GM10266 (cell line): ENCODE data around the gene IGLL1.
"Not testable (repeated sequence)": the region's sequence is repeated elsewhere in the genome, so short reads cannot be mapped to it uniquely, and the experiment has no call there.

Experiments used
- DNase-seq: peaks from one replicate; pipeline ENCODE4 v3.0.0; 2012; ENCODE audit errors: extremely low spot score
- TF ChIP-seq, protein P1 (sequence below): IDR thresholded peaks from 2 replicates; pipeline ENCODE4 v1.5.1; 2012; ENCODE audit warnings: mild to moderate bottlenecking, low read depth; ENCODE audit not compliant: control insufficient read depth, insufficient read depth; ENCODE audit errors: missing control alignments

IGLL1 gene

DNA sequence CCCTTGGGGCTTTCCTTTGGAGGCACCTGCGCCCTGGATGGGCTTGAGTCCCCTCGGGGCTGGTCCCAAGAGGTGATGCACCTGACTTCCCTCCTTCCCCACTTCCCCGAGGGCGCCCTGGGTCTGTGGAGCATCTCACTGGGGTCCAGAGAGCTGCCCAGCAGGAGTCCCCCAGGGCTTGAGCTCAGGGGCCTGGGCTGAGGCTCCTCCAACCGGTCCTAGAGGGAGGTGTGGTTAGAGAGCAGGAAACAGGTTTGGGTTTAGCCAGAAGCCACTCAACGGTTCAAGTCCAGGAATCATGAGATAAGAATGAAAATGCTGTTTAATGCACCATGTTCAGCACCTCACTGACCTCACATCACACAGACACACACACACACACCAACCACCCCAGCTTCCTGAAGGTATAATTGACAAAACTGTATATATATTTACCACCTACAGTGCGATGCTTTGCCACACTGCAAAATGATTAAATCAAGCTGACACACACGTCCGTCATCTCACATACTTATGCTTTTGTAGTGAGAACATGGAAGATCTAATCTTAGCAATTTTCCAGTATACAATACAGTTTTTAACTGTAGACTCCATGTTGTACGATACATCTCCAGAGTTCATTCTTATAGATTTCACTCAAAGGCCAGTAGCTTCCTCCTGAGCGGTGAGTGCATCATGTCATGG is 628 bp upstream of the IGLL1 start:
- TF ChIP-seq, protein P1, sequence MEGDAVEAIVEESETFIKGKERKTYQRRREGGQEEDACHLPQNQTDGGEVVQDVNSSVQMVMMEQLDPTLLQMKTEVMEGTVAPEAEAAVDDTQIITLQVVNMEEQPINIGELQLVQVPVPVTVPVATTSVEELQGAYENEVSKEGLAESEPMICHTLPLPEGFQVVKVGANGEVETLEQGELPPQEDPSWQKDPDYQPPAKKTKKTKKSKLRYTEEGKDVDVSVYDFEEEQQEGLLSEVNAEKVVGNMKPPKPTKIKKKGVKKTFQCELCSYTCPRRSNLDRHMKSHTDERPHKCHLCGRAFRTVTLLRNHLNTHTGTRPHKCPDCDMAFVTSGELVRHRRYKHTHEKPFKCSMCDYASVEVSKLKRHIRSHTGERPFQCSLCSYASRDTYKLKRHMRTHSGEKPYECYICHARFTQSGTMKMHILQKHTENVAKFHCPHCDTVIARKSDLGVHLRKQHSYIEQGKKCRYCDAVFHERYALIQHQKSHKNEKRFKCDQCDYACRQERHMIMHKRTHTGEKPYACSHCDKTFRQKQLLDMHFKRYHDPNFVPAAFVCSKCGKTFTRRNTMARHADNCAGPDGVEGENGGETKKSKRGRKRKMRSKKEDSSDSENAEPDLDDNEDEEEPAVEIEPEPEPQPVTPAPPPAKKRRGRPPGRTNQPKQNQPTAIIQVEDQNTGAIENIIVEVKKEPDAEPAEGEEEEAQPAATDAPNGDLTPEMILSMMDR: no peak
- DNase-seq: no peak

DNA sequence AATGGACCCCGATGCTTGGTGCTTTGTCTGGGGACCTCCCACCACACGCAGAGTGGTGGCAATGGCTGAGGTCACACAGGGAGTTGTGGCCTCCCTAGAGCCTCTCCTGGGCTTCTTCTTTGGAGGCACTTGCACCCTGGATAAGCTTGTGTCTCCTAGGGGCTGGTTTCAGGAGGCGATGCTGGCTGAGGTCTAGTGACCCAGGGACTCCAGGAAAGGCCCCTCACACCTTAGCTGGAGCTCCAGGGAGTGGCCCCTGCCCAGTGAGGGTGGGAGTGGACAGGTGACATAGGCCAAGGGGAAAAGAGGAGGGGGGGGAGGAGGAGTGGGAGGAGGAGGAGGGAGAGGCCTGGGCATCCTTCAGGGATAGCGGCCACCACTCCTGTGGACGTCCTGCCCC is 810 bp downstream of the IGLL1 start:
- TF ChIP-seq, protein P1: no peak
- no peak for DNase-seq

DNA sequence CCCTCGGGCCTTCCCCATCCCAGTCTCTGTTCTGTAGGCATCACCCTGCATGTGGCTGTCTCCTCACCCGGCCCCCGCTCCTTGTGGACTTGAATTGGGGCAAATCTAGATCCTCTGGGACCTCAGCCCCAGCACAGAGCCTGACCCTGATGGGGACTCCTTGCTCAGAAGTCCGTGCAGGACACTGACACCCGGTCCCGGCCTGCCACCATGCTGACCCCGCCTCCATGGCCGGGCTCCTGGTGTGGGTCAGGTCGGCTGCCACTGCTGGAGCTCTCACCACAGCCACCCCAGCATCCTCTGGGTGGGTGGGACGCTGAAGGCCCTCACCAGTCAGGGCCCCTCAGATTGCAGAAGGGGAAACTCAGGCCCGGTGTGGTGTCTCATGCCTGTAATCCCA is 1.8 kb downstream of the IGLL1 start:
- TF ChIP-seq, protein P1: no peak
- DNase-seq: no peak

DNA sequence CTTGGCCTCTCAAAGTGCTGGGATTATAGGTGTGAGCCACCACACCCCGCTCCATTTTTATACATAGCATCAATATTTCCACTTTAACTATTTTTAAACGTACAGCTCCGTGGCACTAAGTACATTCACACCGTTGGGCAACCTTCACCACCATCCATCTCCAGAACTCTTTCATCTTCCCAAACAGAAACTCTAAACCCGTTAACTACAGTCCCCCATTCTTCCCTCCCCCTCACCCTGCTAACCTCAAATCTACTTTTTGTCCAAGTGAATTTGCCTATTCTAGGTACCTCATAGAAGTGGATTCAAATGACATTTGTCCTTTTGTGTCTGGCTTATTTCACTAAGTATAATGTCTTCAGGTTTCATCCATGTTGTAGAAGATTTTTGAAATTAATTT is 3.4 kb downstream of the IGLL1 start:
- DNase-seq: no peak
- TF ChIP-seq, protein P1: no peak

DNA sequence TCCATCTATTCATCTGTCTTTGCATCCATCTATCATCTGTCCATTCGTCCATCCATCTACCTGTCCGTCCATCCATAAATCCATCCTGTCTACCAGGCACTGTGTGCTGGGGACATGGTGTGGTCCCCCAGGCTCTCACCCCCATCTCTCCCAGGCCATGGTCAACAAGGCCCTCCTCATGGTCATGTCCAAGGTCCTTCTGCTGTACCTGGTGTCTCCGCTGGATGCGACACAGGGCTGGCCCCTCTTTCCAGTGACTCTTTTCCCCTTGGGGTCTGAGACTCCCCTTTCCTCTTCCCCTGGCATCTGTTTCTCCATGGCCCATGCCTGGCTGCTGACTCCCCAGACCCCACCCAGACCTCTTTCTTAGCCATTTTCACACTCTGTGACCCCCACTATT is 4.5 kb downstream of the IGLL1 start:
- TF ChIP-seq, protein P1: no peak
- DNase-seq: no peak

DNA sequence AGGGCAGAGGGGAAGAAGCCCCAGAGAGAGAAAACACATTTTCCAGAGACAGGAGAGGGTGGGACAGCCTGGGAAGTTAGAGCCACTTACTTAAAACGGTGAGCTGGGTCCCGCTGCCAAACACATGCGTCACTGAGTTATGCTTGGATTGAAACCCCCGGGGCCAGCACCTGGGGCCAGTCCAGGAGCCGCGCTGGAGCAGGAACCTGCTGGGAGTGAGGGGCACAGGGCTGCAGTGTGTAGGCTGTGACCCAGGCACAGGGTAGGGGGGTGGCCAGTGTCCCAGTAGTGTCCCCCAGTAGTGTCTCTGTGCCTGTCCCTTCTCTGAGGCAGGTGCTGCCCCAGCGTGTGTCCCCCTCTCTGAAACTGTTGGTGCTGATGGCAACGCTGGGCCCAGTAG is 5.2 kb downstream of the IGLL1 start:
- TF ChIP-seq, protein P1: no peak
- no peak for DNase-seq

DNA sequence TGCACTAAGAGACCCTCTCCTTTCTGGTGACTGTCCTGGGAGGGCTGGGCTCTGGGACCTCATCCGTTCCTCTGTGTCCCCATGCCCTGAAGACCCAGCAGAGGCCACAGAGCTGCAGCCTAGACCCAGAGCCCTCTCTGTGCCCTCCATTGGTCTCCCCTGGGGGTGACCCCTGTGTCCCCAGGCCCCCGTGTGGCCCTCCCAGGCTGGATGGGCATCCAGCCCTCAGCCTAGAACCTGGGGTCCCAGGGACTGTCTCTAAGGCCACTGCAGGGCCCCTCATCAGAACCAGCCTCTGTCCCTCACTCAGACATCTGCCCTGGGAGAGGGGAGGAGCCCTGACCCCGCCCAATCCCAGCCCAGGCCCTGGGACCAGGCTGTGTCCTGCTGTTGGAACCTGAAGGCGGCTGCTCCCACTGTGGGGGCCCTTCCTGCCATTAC is 5.7 kb downstream of the IGLL1 start:
- TF ChIP-seq, protein P1: no peak
- DNase-seq: no peak

DNA sequence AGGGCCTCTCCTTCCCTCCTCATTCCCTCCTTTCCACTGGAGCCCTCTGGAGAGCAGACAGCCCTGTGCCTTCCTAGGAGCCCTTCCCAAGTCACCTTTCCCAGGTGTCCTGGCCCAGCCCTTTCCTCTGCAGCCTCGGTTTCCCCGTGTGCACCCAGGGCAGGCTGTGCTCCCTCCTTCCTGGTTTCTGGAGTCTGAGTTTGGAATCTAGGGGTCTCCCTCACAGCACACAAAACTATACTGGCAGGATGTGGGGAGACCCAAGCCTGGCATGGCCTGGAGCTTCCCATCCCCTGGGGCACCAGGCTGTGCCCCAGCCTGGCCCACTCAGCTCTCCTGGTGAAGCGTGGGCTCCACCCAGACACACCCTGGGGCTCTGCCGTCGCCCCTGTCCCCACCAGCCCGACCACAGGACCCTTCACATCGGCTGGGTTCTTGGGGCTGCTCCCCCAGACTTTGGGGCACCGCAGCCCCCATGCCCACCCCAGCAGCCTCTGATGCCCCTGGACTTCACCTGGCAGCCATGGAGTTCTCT is 6.3 kb downstream of the IGLL1 start:
- DNase-seq: not testable (repeated sequence)

DNA sequence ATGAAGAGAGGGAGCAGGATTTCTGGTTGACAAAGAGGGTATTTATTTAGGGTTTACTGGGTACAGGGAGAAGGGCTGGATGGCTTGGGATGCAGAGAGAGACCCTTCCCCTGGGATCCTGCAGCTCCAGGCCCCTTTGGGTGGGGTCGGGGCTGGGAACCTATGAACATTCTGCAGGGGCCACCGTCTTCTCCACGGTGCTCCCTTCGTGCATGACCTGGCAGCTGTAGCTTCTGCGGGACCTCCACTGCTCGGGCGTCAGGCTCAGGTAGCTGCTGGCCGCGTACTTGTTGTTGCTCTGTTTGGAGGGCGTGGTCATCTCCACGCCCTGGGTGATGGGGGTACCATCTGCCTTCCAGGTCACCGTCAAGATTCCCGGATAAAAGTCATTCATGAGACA is 7.0 kb downstream of the IGLL1 start:
- DNase-seq: not testable (repeated sequence)
